Right ventricle myocardium superior (tissue), 1 donor: ENCODE data around the gene NAIF1. TPM values are rescaled to one million over a fixed set of nuclear protein-coding genes. Genes with fewer than 3 reads are reported as not detected.

Experiments
- total RNA-seq: library from RNA; stranded (reverse); fragmentation: NEBNext Ultra II Directional; extraction: Animal tissue kit (Norgen Biotek cat#: 25700); gene quantifications from one replicate; pipeline ENCODE4 v1.2.1, GENCODE V29; 2021
- donor health status: DM: no; HTN: yes; CAD: no; lungs with severe emphysema.

Gene NAIF1
- total RNA-seq, 1 donor from 2014 or later: 4.5 TPM

Other genes starting within 250 kb of the NAIF1 start
- gene ENG, start 212.7 kb downstream of the NAIF1 start, total RNA-seq: 118 TPM
- gene AK1, start 189.6 kb downstream of the NAIF1 start, total RNA-seq: 932 TPM
- gene ST6GALNAC6, start 167.7 kb downstream of the NAIF1 start, total RNA-seq: 38.2 TPM
- 18.1 TPM for gene ST6GALNAC4, start 150.3 kb downstream of the NAIF1 start, total RNA-seq
- 0.48 TPM for gene PIP5KL1, start 136.5 kb downstream of the NAIF1 start, total RNA-seq
- 9.9 TPM for gene DPM2, start 129.5 kb downstream of the NAIF1 start, total RNA-seq
- 21.8 TPM for gene EEIG1, start 86.3 kb downstream of the NAIF1 start, total RNA-seq
- gene SLC25A25, start 912 bp upstream of the NAIF1 start, total RNA-seq: 5.0 TPM
- gene PTGES2, start 60.4 kb upstream of the NAIF1 start, total RNA-seq: 155 TPM
- not detected for gene LCN2, start 82.1 kb upstream of the NAIF1 start, total RNA-seq
- gene BBLN, start 92.9 kb upstream of the NAIF1 start, total RNA-seq: 31.3 TPM
- 75.3 TPM for gene CIZ1, start 124.3 kb upstream of the NAIF1 start, total RNA-seq
- 7.0 TPM for gene DNM1, start 136.1 kb upstream of the NAIF1 start, total RNA-seq
- gene GOLGA2, start 208.7 kb upstream of the NAIF1 start, total RNA-seq: 77.7 TPM
- 16.3 TPM for gene SWI5, start 209.0 kb upstream of the NAIF1 start, total RNA-seq